Measurements from ENCODE around the gene REM1.

The REM1 gene

GRCh38 chr20:31472395-31473330 is 2.4 kb upstream of the REM1 start:
- DNase-seq, result no peak
- peaks cover 40% of the 10 kb centered on the region for H3K27me3 Mint-ChIP-seq
- H3K9me3 Mint-ChIP-seq, result peaks cover 2% of the 10 kb centered on the region
- H3K27ac Mint-ChIP-seq, result no peak overlapping the region
- H3K4me3 Mint-ChIP-seq, result no peak overlapping the region
- no peaks in the 10 kb centered on the region for H3K36me3 Mint-ChIP-seq
- no peaks in the 10 kb centered on the region for H3K4me1 Mint-ChIP-seq
- CTCF ChIA-PET, result no interaction called here

GRCh38 chr20:31473331-31474096 is 1.6 kb upstream of the REM1 start:
- H3K27ac Mint-ChIP-seq, result no peak overlapping the region
- H3K4me1 Mint-ChIP-seq, result no peaks in the 10 kb centered on the region
- no peak overlapping the region for H3K4me3 Mint-ChIP-seq
- H3K36me3 Mint-ChIP-seq, result no peaks in the 10 kb centered on the region
- peaks cover 2% of the 10 kb centered on the region for H3K9me3 Mint-ChIP-seq
- H3K27me3 Mint-ChIP-seq, result peaks cover 43% of the 10 kb centered on the region
- no peak for DNase-seq
- CTCF ChIA-PET, result interaction anchor here (0.6 to 3.4 kb wide), 3 partner anchors 13 to 29 kb away, joined by 3 to 12 read pairs (median 6); no protein-coding TSS in a partner anchor

GRCh38 chr20:31474097-31474436 is 1.0 kb upstream of the REM1 start:
- no peaks in the 10 kb centered on the region for H3K4me1 Mint-ChIP-seq
- H3K9me3 Mint-ChIP-seq, result peaks cover 2% of the 10 kb centered on the region
- CTCF ChIA-PET, result interaction anchor here (1.3 to 3.4 kb wide), 2 partner anchors 13 to 29 kb away, joined by 6 to 12 read pairs; no protein-coding TSS in a partner anchor
- no peak for DNase-seq
- no peak overlapping the region for H3K4me3 Mint-ChIP-seq
- H3K27me3 Mint-ChIP-seq, result peaks cover 43% of the 10 kb centered on the region
- no peaks in the 10 kb centered on the region for H3K36me3 Mint-ChIP-seq
- H3K27ac Mint-ChIP-seq, result no peak overlapping the region

GRCh38 chr20:31475472-31476293 is 595 bp downstream of the REM1 start:
- H3K36me3 Mint-ChIP-seq, result no peaks in the 10 kb centered on the region
- H3K4me3 Mint-ChIP-seq, result no peak overlapping the region
- H3K27me3 Mint-ChIP-seq, result peaks cover 43% of the 10 kb centered on the region
- no peak overlapping the region for H3K27ac Mint-ChIP-seq
- CTCF ChIA-PET, result interaction anchor here (1.1 to 3.4 kb wide), 2 partner anchors 20 to 27 kb away, joined by 3 to 12 read pairs; no protein-coding TSS in a partner anchor
- H3K9me3 Mint-ChIP-seq, result peaks cover 2% of the 10 kb centered on the region
- DNase-seq, result no peak
- no peaks in the 10 kb centered on the region for H3K4me1 Mint-ChIP-seq

GRCh38 chr20:31476294-31476585 is 1.2 kb downstream of the REM1 start:
- no peak for DNase-seq
- peaks cover 2% of the 10 kb centered on the region for H3K9me3 Mint-ChIP-seq
- no peaks in the 10 kb centered on the region for H3K4me1 Mint-ChIP-seq
- CTCF ChIA-PET, result interaction anchor here (3.4 kb wide), 1 partner anchor 27 kb away, joined by 12 read pairs; no protein-coding TSS in a partner anchor
- H3K36me3 Mint-ChIP-seq, result no peaks in the 10 kb centered on the region
- no peak overlapping the region for H3K27ac Mint-ChIP-seq
- H3K4me3 Mint-ChIP-seq, result no peak overlapping the region
- H3K27me3 Mint-ChIP-seq, result peaks cover 45% of the 10 kb centered on the region

GRCh38 chr20:31476643-31477215 is 1.6 kb downstream of the REM1 start:
- no peak overlapping the region for H3K4me3 Mint-ChIP-seq
- peaks cover 47% of the 10 kb centered on the region for H3K27me3 Mint-ChIP-seq
- H3K27ac Mint-ChIP-seq, result no peak overlapping the region
- peaks cover 2% of the 10 kb centered on the region for H3K9me3 Mint-ChIP-seq
- no peak for DNase-seq
- H3K36me3 Mint-ChIP-seq, result no peaks in the 10 kb centered on the region
- CTCF ChIA-PET, result interaction anchor here (3.4 kb wide), 1 partner anchor 26 kb away, joined by 12 read pairs; no protein-coding TSS in a partner anchor
- H3K4me1 Mint-ChIP-seq, result no peaks in the 10 kb centered on the region

GRCh38 chr20:31484001-31484400 is 8.9 kb downstream of the REM1 start:
- CTCF ChIA-PET, result interaction anchor here (1.1 kb wide), 1 partner anchor 19 kb away, joined by 3 read pairs; no protein-coding TSS in a partner anchor
- Mint-ChIP-seq H3K36me3 (no peaks in the 10 kb centered on the region), H3K4me3 (no peak overlapping the region), H3K27me3 (peaks cover 57% of the 10 kb centered on the region), H3K9me3 (no peaks in the 10 kb centered on the region), H3K4me1 (no peaks in the 10 kb centered on the region), H3K27ac (no peak overlapping the region)
- no peak for DNase-seq

- no peak overlapping the region for H3K4me3 Mint-ChIP-seq
- no peak overlapping the region for H3K27ac Mint-ChIP-seq
- no peaks in the 10 kb centered on the region for H3K36me3 Mint-ChIP-seq
- H3K27me3 Mint-ChIP-seq, result peaks cover 57% of the 10 kb centered on the region
- no peak for DNase-seq
- CTCF ChIA-PET, result interaction anchor here (1.4 to 4.9 kb wide), 2 partner anchors 16 to 26 kb away, joined by 4 to 34 read pairs; no protein-coding TSS in a partner anchor
- no peaks in the 10 kb centered on the region for H3K9me3 Mint-ChIP-seq
- H3K4me1 Mint-ChIP-seq, result no peaks in the 10 kb centered on the region
Observed at GRCh38 chr20:31485450-31486339, 10.6 kb downstream of the REM1 start.

- CTCF ChIA-PET, result interaction anchor here (4.9 kb wide), 1 partner anchor 14 kb away, joined by 34 read pairs; no protein-coding TSS in a partner anchor
- H3K27ac Mint-ChIP-seq, result no peak overlapping the region
Observed at GRCh38 chr20:31488115-31488514, 13.0 kb downstream of the REM1 start.

GRCh38 chr20:31489152-31489551 is 14.1 kb downstream of the REM1 start:
- Mint-ChIP-seq H3K27ac (no peak overlapping the region), H3K4me1 (no peaks in the 10 kb centered on the region), H3K36me3 (no peaks in the 10 kb centered on the region), H3K27me3 (peaks cover 43% of the 10 kb centered on the region), H3K9me3 (no peaks in the 10 kb centered on the region), H3K4me3 (no peak overlapping the region)
- CTCF ChIA-PET, result interaction anchor here (4.9 kb wide), 1 partner anchor 13 kb away, joined by 34 read pairs; no protein-coding TSS in a partner anchor
- DNase-seq, result no peak

More at GRCh38 chr20:31488115-31488514, 13.0 kb downstream of the REM1 start:
- Mint-ChIP-seq H3K36me3 (no peaks in the 10 kb centered on the region), H3K4me1 (no peaks in the 10 kb centered on the region), H3K4me3 (no peak overlapping the region), H3K9me3 (no peaks in the 10 kb centered on the region), H3K27me3 (peaks cover 50% of the 10 kb centered on the region)
- no peak for DNase-seq

- Mint-ChIP-seq H3K4me1 (no peaks in the 10 kb centered on the region), H3K27me3 (peaks cover 27% of the 10 kb centered on the region), H3K4me3 (no peak overlapping the region), H3K9me3 (no peaks in the 10 kb centered on the region), H3K27ac (no peak overlapping the region), H3K36me3 (no peaks in the 10 kb centered on the region)
- DNase-seq, result no peak
- CTCF ChIA-PET, result interaction anchor here (0.7 to 1.5 kb wide), 3 partner anchors 12 to 122 kb away, joined by 3 to 4 read pairs (median 4); no protein-coding TSS in a partner anchor
Observed at GRCh38 chr20:31490752-31491151, 15.7 kb downstream of the REM1 start.

- Mint-ChIP-seq H3K4me1 (no peaks in the 10 kb centered on the region), H3K27ac (no peak overlapping the region), H3K9me3 (no peaks in the 10 kb centered on the region), H3K36me3 (no peaks in the 10 kb centered on the region), H3K4me3 (no peak overlapping the region), H3K27me3 (peaks cover 14% of the 10 kb centered on the region)
- CTCF ChIA-PET, result interaction anchor here (1.4 kb wide), 1 partner anchor 9 kb away, joined by 8 read pairs; no protein-coding TSS in a partner anchor
- DNase-seq, result no peak
Observed at GRCh38 chr20:31494131-31494530, 19.0 kb downstream of the REM1 start.
